GDM1 (cell line): ENCODE measurements around the gene TMEM123.

Experiments
- DNase-seq: peaks from one replicate; lab custom pipeline; 2025; lab: John Stamatoyannopoulos, UW

The TMEM123 gene

DNA sequence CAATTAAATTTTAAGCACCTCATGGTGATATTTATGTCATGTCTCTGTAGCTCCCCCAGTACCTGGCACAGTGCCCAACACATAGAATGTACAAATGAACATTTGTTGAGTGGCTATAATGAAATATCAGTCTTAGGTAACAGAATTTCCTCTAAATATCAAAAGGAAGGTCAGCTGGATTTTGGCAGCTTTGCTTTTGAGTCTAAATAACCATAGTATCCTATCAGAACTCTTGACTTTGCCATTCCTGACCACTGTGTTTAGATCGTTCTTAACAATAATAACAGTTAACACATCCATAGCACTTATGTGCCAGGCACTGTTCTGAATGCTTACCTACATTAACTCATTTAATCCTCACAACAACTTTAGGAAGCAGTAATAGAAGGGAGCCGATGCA lies 26.6 kb downstream of the TMEM123 start:
- DNase-seq: no peak

DNA sequence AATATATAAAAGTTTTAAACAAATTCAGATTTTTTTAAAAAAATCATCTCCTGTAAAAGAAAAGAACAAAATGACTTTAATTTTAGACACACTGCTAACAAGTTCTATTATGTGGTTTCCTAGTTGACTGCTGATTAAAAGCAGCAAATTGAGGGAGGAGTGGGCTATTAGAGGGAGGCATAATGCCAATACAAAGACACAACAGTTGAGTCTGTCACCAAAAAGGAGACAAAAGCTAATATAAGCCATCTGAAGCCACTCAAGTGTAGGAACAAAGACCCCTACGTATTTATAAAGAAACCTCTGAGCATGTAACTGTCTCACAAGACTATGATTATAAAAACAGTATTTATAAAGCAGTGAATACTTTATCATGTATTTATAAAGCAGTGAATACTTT lies 28.6 kb downstream of the TMEM123 start:
- DNase-seq: no peak

- DNase-seq: no peak
Observed at GRCh38 chr11:102422817-102423712, 29.5 kb downstream of the TMEM123 start.

GRCh38 chr11:102421261-102421660 lies 31.3 kb downstream of the TMEM123 start:
- DNase-seq: no peak

GRCh38 chr11:102420547-102420946 lies 32.0 kb downstream of the TMEM123 start:
- DNase-seq: no peak

DNA sequence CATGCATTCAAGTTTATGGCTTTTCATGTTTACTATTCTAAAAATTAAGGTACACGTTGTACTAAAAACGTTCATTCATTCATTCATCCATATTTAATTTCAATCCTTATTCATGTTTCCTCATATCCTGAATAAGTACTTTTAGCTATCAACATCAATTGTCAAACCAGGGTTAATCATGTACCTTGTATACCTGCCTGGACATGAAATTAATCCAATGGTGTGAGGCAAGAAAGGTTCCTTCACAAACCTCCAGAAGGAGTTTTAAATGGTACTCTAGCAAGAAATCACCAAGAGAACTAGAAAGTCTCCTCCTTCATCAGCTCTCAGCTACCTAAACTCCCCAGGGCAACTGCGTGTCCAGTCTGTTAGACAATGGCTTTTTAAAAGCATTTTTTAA lies 33.4 kb downstream of the TMEM123 start:
- DNase-seq: no peak

DNA sequence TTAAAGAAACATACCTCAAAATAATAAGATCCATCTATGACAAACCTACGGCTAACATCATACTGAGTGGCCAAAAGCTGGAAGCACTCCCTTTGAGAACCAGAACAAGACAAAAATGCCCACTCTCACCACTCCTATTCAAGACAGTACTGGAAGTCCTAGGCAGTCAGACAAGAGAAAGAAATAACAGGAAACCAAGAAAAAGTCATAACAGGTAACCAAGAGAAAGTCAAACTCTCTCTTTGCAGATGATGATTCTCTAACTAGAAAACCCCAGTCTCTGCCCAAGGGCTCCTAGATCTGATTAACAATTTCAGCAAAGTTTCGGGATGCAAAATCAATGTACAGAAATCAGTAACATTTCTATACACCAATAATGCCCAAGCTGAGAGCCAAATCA lies 35.6 kb downstream of the TMEM123 start:
- DNase-seq: no peak

GRCh38 chr11:102415304-102415916 lies 37.2 kb downstream of the TMEM123 start:
- no peak for DNase-seq

DNA sequence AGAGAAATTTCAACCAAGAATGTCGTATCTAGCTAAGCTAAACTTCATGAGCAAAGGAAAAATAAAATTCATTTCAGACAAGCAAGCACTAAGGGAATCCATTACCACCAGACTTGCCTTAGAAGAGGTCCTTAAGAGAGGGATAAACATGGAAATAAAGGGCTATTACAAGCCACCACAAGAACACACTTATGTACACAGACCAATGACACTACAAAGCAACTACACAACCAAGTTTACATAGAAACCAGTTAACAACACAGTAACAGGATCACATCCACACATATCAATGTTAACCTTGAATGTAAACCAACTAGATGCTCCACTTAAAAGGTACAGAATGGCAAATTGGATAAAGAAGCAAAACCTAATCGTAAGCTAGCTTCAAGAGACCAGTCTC lies 38.0 kb downstream of the TMEM123 start:
- no peak for DNase-seq

GRCh38 chr11:102413497-102413896 lies 39.1 kb downstream of the TMEM123 start:
- DNase-seq: no peak

GRCh38 chr11:102411142-102411541 lies 41.4 kb downstream of the TMEM123 start:
- no peak for DNase-seq

DNA sequence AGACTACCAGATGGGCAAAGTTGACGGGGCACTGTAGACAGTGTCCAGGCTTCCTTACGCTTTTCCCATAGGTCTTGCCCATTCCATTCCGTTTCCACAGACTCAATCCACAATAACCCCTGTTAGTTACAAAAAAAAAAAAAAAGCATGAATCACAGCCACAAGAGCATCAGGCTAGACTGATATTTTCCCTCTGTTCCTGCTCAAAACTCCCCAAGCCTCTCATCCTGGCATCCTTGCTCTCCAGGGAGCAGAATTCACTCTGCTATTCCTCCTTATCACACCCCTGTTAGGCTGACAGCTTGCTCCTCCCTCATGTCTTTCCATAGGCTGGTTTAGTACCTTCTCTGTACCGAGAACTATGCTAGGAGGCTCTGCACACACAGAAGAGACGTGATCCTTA lies 42.2 kb downstream of the TMEM123 start:
- no peak for DNase-seq

DNA sequence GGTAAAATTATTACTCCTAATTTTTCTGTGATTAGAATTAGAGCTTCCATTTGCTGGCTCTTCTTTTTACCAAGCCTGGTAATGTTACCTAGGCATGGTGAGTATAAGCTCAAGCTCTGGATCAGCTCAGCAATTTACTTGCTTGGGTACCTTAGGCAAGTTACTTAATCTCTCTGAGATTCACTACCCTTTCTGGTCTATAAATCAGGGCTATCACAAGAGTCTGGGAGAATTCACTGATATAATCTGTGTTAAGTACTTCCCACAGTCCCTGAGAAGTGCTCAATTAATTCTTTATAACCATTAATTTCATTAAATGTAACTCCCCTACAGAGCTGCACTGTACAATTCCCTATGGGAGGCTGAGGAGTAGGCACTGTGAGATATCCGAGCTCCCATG lies 44.2 kb downstream of the TMEM123 start:
- DNase-seq: no peak

DNA sequence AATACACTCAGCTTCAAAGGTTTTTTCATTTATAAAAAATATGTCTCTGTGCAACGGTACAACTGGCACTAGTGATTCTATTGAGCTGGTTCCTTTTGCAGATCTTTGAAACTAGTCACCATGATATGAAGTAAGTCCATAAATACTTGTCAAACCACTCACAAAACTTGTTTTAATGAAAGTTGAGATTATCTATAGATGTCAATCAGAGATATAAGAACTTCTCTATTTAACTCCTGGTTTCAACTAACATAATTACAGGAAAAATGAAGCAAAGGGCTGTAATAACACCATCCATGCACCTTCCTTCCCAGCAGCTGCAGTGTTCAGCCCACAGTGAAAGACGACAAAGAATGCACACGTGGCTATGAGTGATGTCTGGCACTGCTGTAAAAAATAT lies 44.7 kb downstream of the TMEM123 start:
- no peak for DNase-seq

GRCh38 chr11:102406099-102406498 lies 46.5 kb downstream of the TMEM123 start:
- DNase-seq: no peak

DNA sequence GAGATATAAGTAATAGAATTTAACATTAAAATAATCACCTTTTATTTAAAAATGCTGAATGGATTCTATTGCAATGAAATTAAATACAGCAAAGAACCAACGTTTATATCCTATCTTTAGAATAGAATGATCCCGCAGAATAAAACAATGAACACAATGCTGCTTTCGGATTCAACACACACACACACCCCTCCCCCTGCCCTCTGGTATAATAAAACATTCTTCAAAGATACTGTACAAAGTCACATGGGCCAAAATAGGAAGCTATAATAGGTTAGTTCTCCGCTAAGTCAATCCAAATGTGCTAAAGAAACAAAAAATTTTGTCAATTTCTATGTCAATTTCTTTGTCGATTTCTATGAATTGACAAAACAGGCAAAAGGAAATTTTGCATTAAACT lies 47.1 kb downstream of the TMEM123 start:
- no peak for DNase-seq

GRCh38 chr11:102402548-102402947 lies 50.0 kb downstream of the TMEM123 start:
- no peak for DNase-seq

GRCh38 chr11:102401905-102402304 lies 50.7 kb downstream of the TMEM123 start:
- DNase-seq: no peak

GRCh38 chr11:102400603-102401002 lies 52.0 kb downstream of the TMEM123 start:
- DNase-seq: no peak

DNA sequence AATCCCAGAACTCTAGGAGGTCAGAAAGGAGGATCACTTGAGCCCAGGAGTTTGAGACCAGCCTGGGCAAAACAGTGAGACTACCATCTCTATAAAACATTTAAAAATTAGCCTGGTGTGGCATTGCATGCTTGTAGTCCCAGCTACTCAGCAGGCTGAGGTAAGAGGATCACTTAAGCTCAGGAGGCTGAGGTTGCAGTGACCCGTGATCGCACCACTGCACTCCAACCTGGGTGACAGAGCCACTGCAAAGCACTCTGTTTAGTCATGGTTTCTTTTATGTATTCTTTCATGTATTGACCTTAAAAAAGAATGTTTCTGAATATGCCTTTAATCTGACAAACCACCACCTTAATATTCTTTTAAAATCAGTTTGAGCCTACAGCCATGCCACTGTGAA lies 53.4 kb downstream of the TMEM123 start:
- DNase-seq: no peak

- DNase-seq: no peak
Observed at GRCh38 chr11:102398297-102398696, 54.3 kb downstream of the TMEM123 start.

- DNase-seq: no peak
Observed at GRCh38 chr11:102396708-102397563, 55.6 kb downstream of the TMEM123 start.
